Upper lobe of left lung (tissue), 4 donors: ENCODE data around the gene GLIS1.

Experiments used
- CTCF ChIP-seq, 6 experiments: fragments of 450-650 bp in 4 of 6; fragments of 200-600 bp in 2 of 6; sonication (generic) in 2 of 6; IDR thresholded peaks; one replicate each; pipeline ENCODE4 v1.5.1; 2016 to 2019; ENCODE audit warnings: antibody characterized with exemption in 6 of 6
- EP300 ChIP-seq, 4 donors: sonication (generic); formaldehyde crosslinking; IDR thresholded peaks; one replicate each; pipeline ENCODE4 v1.5.1; 2017; ENCODE audit warnings: antibody characterized with exemption in 4 of 4, control low read depth in 2 of 4
- POLR2A ChIP-seq, 4 donors: fragments of 450-650 bp; IDR thresholded peaks; one replicate each; pipeline ENCODE4 v1.5.1; 2016 to 2017; ENCODE audit warnings: antibody characterized with exemption in 4 of 4, mild to moderate bottlenecking in 2 of 4
- POLR2AphosphoS5 ChIP-seq, 2 donors: sonication (generic); formaldehyde crosslinking; IDR thresholded peaks; one replicate each; pipeline ENCODE4 v1.5.1; 2017; ENCODE audit warnings: antibody characterized with exemption in 2 of 2

GRCh38 chr1:53557830-53558738, 180.9 kb downstream of the GLIS1 start:
- TF ChIP-seq CTCF (IDR thresholded peaks at IDR 0.05) (no peak), POLR2A (IDR thresholded peaks at IDR 0.05) (no peak), POLR2AphosphoS5 (IDR thresholded peaks at IDR 0.05) (no peak), EP300 (IDR thresholded peaks at IDR 0.05) (no peak)
